ENCODE data around the gene RBM39. TPM values are rescaled to one million over a fixed set of nuclear protein-coding genes. Genes with fewer than 3 reads are reported as not detected.

Gene RBM39
- total and polyA plus RNA-seq, 2 of the 13 experiments (the other 11 are each of a cell fraction or from before 2014, with no cell fraction given), result 788 to 920 TPM

GRCh38 chr20:35660122-35660937 lies 81.7 kb downstream of the RBM39 start (continued):
- peak; percentile 38; the same call in 1 of the 2 replicates for TF ChIP-seq ZBTB33 (CRISPR knock-in tag; IDR thresholded peaks at IDR 0.05)
- 0 out of 2 replicates have a peak, but pooled peaks have one; percentile 22 for TF ChIP-seq ZNF142 (CRISPR knock-in tag; IDR thresholded peaks at IDR 0.05)
- TF ChIP-seq KLF16 (CRISPR knock-in tag; IDR thresholded peaks at IDR 0.05), result peak in 1 of 2 experiments; percentile 17; a peak in 1 of 4 replicates
- no peak for TF ChIP-seq FOSL1 (CRISPR knock-in tag; IDR thresholded peaks at IDR 0.05; ENCODE audit: borderline replicate concordance)
